GM12891 (cell line): ENCODE data around the gene EXOC1.

Source experiments
- POLR2A ChIP-seq: IDR thresholded peaks from 2 replicates; pipeline ENCODE4 v1.6.1; 2011; ENCODE audit warnings: low read depth, low read length, control low read depth
- SPI1 ChIP-seq: IDR thresholded peaks from 2 replicates; pipeline ENCODE4 v1.6.1; 2011; ENCODE audit warnings: low read depth, low read length, control low read depth

GRCh38 chr4:55920571-55920970 lies 67.1 kb downstream of the EXOC1 start:
- no peak for TF ChIP-seq POLR2A
- no peak for TF ChIP-seq SPI1
